NB4 (cell line): Measurements from ENCODE around the gene RBMS3.

ENCODE experiments used
- CTCF ChIP-seq: IDR thresholded peaks from one replicate; pipeline ENCODE4 v1.5.1; 2012; ENCODE audit warnings: low read depth, low read length
- POLR2A ChIP-seq: IDR thresholded peaks from 2 replicates; pipeline ENCODE4 v1.6.1; 2011; ENCODE audit warnings: mild to moderate bottlenecking; ENCODE audit not compliant: insufficient read length; ENCODE audit errors: extremely low read depth
- TF ChIP-seq, protein P1 (sequence below): IDR thresholded peaks from 2 replicates; pipeline ENCODE4 v1.6.1; 2011; ENCODE audit warnings: low read depth, low read length

DNA sequence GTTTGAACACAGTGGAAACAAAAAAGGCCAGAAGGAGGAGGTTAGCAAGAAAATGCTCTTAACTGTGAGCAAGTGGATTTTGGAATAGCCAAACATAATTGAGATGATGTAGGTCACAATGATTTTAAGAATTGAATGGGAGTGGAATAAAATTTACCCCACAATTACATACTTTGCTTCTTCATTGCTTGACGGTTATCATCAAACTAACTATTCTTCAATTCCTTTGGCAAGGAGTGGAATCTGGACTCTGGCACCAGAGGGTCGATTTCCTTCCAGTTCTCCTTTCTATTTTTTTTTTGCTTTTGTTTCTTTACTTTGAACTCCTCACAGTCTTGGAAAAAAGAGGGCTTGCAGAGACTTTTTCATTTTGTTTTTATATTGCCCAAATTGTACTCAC, 691.0 kb downstream of the RBMS3 start:
- TF ChIP-seq POLR2A: no peak
- TF ChIP-seq CTCF: no peak
- TF ChIP-seq, protein P1, sequence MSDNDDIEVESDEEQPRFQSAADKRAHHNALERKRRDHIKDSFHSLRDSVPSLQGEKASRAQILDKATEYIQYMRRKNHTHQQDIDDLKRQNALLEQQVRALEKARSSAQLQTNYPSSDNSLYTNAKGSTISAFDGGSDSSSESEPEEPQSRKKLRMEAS: no peak
